Mucosa of rectum (tissue), 2 donors: ENCODE data around the gene DHODH.

Experiments used
- H3K27ac ChIP-seq, 2 donors: one replicate each; pipeline ENCODE4 v1.7.0; 2013; ENCODE audit warnings: inconsistent platforms in 2 of 2, low read depth in 2 of 2, low read length in 2 of 2
- H3K27me3 ChIP-seq, 2 donors: one replicate each; pipeline ENCODE4 v1.7.0; 2013; ENCODE audit warnings: low read length in 2 of 2; ENCODE audit not compliant: control insufficient read depth in 2 of 2, insufficient read depth in 2 of 2
- H3K36me3 ChIP-seq, 2 donors: one replicate each; pipeline ENCODE4 v1.7.0; 2013; ENCODE audit warnings: low read length in 2 of 2; ENCODE audit not compliant: control insufficient read depth in 2 of 2, insufficient read depth in 2 of 2
- H3K4me1 ChIP-seq, 2 donors: one replicate each; pipeline ENCODE4 v1.7.0; 2013; ENCODE audit warnings: low read length in 2 of 2, mild to moderate bottlenecking in 1 of 2; ENCODE audit not compliant: control insufficient read depth in 2 of 2, insufficient read depth in 2 of 2
- H3K4me3 ChIP-seq, 2 donors: one replicate each; pipeline ENCODE4 v1.7.0; 2013; ENCODE audit warnings: low read length in 2 of 2
- H3K9ac ChIP-seq, 2 donors: one replicate each; pipeline ENCODE4 v1.7.0; 2013; ENCODE audit warnings: low read length in 2 of 2, low read depth in 1 of 2, mild to moderate bottlenecking in 1 of 2
- H3K9me3 ChIP-seq, 2 donors: one replicate each; pipeline ENCODE4 v1.7.0; 2013; ENCODE audit warnings: low read length in 2 of 2; ENCODE audit not compliant: control insufficient read depth in 2 of 2
- donor health status: healthy.
- donor health status: Normal muscosa, but diverticular disease.

Gene DHODH

DNA sequence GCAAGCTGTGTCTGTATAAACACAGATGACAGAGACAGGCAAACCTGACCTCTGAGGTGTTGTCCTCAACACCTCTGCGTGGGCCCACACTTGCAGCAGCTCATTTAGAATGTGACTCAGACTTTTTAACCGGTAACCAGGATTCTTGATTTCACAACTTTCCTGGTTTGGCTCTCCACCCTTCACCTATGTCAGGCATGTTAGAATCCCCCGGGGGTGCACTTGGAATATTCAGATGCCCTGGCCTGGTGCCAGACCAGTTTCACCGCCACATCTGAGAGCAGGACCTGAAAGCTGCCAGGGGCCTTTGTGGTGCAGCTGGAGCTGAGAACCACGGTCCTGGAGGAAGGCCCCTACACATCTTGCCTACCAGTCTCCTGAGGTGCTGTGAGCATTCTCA is 4.8 kb downstream of the DHODH start:
- Histone ChIP-seq H3K9ac (no peak overlapping the region), H3K4me3 (no peak overlapping the region), H3K9me3 (no peaks in the 10 kb centered on the region), H3K36me3 (peaks cover 8 to 13% of the 10 kb centered on the region in 2 donors), H3K27me3 (no peaks in the 10 kb centered on the region), H3K4me1 (no peaks in the 10 kb centered on the region), H3K27ac (no peak overlapping the region)

DNA sequence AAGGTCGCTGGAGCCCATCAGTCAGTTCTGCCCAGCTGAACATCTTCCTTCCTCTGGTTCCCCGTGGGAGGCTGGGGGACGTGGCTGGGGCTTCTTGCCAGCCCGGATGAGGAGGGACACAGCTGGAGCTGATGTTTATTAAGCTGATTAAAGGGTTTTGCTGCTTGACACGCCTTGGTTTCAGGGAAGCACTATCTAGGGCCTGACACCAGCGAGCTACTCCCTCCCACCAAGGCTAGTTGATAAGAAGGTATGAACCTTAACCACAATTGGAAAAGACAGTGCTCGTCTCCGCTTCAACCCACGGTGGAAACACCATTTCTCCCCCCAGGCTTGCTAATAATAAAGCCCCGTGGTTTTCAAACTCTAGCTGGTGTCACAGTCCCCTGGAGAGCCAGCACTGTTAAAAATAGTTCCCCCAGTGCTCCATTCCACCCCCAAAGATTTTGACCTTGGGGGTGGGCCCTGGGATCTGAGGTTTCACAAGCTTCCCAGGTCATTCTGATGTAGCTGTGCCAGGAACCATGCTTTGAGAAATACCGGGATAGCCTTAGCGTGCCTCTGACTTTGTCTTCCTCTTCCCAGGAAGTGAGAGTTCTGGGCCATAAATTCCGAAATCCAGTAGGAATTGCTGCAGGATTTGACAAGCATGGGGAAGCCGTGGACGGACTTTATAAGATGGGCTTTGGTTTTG is 5.5 kb downstream of the DHODH start:
- Histone ChIP-seq H3K36me3 (peaks cover 8 to 15% of the 10 kb centered on the region in 2 donors), H3K4me3 (no peak overlapping the region), H3K4me1 (no peaks in the 10 kb centered on the region), H3K9me3 (no peaks in the 10 kb centered on the region), H3K27me3 (no peaks in the 10 kb centered on the region), H3K27ac (no peak overlapping the region), H3K9ac (no peak overlapping the region)

DNA sequence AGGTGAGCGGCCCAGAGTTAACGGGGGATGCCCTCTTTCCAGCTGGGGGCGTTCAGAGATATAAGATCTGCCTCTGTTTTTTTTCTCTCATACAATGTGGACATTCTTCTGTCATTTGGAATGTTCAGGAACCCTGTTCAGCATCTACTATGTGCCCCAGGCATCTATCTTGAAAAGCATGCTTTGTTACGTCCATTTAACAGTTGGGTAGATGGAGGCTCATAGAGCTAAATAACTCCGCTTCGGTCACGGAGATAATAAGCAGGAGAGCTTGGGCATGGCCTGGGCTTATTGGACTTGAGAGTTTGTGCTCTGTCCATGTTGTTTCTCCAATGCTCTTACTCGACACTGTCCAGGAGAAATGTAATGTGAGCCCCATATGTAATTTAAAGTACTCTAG is 6.1 kb downstream of the DHODH start:
- Histone ChIP-seq H3K4me1 (no peaks in the 10 kb centered on the region), H3K9me3 (no peaks in the 10 kb centered on the region), H3K27me3 (no peaks in the 10 kb centered on the region), H3K27ac (no peak overlapping the region), H3K4me3 (no peak overlapping the region), H3K36me3 (peaks cover 8 to 15% of the 10 kb centered on the region in 2 donors), H3K9ac (no peak overlapping the region)

DNA sequence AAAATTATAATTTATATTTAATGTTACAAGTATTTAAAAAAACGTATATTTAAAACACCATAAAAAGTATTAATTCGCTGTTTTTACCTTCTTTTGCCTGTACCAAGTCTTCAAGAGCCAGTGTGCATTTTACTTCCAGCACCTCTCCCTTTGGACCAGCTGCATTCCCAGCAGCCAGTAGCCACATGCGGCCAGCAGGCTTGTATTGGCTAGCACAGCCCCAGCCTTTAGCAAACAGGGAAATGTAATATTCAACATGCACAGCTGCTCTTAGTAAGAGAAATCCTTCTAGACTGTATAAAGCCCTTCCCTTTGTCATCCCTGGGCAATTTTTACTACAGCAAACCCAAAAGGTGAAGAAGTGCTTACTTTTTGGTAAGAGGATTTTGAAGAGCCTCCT is 6.6 kb downstream of the DHODH start:
- Histone ChIP-seq H3K4me3 (no peak overlapping the region), H3K36me3 (peaks cover 8 to 15% of the 10 kb centered on the region in 2 donors), H3K27ac (peak overlapping the region in 1 of 2 donors; percentile 16), H3K4me1 (no peaks in the 10 kb centered on the region), H3K9ac (no peak overlapping the region), H3K27me3 (no peaks in the 10 kb centered on the region), H3K9me3 (no peaks in the 10 kb centered on the region)

DNA sequence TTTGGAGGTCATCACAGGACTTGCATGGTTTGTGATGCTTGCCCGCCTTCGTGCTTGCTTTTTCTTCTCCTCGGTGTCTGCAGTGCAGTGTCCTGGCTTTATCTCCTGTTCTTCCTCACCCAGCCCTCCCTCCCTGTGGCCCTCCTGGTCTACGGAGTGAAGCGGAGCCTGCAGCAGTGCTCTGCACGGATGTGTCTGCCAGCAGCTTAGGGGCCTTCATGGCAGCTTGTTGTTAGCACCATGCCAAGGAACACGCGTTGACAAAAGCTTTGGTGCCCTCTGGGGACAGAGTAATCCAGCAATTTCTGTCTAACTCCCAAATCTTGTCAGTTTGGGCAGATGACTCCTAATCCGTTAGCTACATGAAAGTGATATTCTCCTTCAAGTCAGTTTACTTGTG is 9.9 kb downstream of the DHODH start:
- Histone ChIP-seq H3K4me3 (no peak overlapping the region), H3K4me1 (no peaks in the 10 kb centered on the region), H3K9ac (no peak overlapping the region), H3K9me3 (no peaks in the 10 kb centered on the region), H3K36me3 (peaks cover 15 to 37% of the 10 kb centered on the region in 2 donors), H3K27me3 (no peaks in the 10 kb centered on the region), H3K27ac (no peak overlapping the region)

DNA sequence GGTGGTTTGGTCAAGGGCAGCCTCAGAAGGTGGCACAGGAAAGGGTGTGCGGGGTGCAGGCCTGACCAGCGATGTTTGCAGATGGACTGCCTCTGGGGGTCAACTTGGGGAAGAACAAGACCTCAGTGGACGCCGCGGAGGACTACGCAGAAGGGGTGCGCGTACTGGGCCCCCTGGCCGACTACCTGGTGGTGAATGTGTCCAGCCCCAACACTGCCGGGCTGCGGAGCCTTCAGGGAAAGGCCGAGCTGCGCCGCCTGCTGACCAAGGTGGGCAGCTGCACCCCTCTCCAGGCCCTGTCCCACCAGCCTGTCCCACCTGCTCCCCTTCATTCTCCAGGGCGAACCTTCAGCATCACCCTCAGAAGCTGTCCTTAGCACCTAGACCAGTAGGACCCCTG is 12.5 kb downstream of the DHODH start:
- Histone ChIP-seq H3K36me3 (peaks cover 24 to 51% of the 10 kb centered on the region in 2 donors), H3K9ac (no peak overlapping the region)

DNA sequence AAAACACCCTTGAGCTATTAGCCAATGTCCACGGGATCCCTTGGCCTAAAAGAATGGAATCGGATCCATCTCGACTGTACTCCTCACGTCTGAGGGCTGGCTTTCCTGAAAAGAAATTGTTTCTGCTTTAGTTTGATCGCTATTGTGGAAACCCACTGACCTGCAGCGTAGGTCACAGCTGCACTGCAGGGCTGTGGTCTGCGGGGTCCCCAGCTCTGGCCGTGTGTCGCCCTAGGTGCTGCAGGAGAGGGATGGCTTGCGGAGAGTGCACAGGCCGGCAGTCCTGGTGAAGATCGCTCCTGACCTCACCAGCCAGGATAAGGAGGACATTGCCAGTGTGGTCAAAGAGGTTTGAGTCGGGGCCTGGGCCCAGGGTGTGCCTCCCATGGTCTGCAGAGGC is 13.6 kb downstream of the DHODH start:
- Histone ChIP-seq H3K4me1 (no peaks in the 10 kb centered on the region), H3K27ac (no peak overlapping the region), H3K9me3 (no peaks in the 10 kb centered on the region), H3K4me3 (no peak overlapping the region), H3K9ac (no peak overlapping the region), H3K36me3 (peaks cover 23 to 48% of the 10 kb centered on the region in 2 donors), H3K27me3 (no peaks in the 10 kb centered on the region)

More for the DNA sequence above, 12.5 kb downstream of the DHODH start:
- Histone ChIP-seq H3K4me1 (no peaks in the 10 kb centered on the region), H3K27ac (no peak overlapping the region), H3K9me3 (no peaks in the 10 kb centered on the region), H3K27me3 (no peaks in the 10 kb centered on the region), H3K4me3 (no peak overlapping the region)

DNA sequence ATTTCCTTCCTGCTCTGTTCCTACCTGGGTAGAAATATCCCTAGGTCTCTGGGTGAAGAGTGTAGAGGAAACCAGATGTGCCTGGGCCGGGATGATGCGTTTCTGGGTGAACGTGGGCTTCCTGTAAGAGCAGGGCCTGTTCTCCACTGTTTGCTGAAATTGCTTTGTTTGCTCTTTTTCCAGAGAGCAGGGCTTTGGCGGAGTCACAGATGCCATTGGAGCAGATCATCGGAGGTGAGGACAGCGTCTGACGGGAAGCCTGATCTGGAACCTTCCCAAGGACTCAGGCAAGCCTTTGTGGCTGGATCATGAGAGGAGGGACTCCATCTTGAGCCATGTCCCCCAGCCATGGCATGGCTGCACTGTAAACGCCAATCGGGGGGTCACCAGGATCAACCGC is 15.4 kb downstream of the DHODH start:
- Histone ChIP-seq H3K27ac (no peak overlapping the region), H3K36me3 (peaks cover 21 to 41% of the 10 kb centered on the region in 2 donors), H3K27me3 (no peaks in the 10 kb centered on the region), H3K4me1 (no peaks in the 10 kb centered on the region), H3K9me3 (no peaks in the 10 kb centered on the region), H3K9ac (no peak overlapping the region), H3K4me3 (no peak overlapping the region)

DNA sequence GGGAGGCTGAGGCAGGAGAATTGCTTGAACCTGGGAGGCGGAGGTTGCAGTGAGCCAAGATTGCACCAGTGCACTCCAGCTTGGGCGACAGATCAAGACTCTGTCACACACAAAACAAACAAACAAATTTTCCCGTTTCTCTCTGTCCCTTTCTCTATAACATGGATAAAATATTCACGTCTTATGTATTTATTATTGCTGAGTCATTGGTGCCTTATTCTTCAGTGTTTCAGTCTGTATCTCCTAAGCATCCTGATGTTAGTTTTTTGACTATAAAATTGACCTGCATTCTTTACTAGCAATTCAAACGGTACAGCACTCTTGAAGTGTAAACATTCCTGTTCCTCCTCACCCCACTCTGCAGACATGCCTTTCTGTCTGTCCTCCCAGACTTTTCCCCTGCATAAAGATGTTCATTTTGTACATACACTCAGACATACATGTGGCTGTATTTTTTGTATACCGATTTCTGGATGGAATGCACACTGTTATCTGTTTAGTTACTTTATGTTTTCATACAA is 16.4 kb downstream of the DHODH start:
- H3K4me3 ChIP-seq: no peak overlapping the region
- H3K27ac ChIP-seq: no peak overlapping the region
- H3K4me1 ChIP-seq: no peaks in the 10 kb centered on the region

DNA sequence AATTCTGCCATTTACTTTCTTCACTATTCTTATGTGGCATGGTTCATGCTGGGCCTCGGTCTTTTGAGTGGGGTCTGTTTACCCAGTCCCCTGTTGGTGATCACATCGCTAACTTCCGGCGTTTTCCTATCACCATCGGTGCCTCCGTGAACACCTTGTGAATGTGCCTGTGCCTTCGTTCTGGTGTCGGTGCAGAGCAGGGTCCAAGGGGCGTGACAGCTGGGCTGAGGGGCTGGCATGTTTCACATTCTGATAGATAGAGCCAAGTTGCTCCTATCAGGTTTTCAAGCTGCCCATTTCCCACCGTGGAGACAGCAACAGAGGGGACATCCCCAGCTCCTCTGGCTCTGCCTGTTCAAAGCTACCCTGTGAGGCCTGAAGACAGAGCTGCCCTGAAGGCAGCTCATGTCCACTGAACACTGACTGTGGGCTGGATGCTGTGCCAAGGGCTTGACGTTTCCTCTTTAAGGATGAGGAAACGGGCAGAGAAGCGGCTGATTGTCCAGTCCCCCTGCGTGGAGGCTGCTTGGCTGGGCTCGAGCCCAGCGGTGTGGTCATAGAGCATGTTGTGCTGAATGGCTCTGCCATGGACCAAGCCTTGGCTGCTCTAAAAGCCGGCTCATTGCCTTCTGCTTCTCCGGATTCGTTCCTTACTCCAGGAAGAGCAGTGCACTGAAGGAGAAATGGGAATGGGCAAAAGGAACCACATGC is 17.0 kb downstream of the DHODH start:
- Histone ChIP-seq H3K27me3 (no peaks in the 10 kb centered on the region), H3K4me3 (no peak overlapping the region), H3K36me3 (peaks cover 21 to 38% of the 10 kb centered on the region in 2 donors), H3K9ac (no peak overlapping the region), H3K4me1 (no peaks in the 10 kb centered on the region), H3K9me3 (no peaks in the 10 kb centered on the region), H3K27ac (no peak overlapping the region)

More for the DNA sequence above, 16.4 kb downstream of the DHODH start:
- Histone ChIP-seq H3K9ac (no peak overlapping the region), H3K9me3 (no peaks in the 10 kb centered on the region), H3K27me3 (no peaks in the 10 kb centered on the region), H3K36me3 (peaks cover 21 to 41% of the 10 kb centered on the region in 2 donors)
